NCI-H446 (cell line): ENCODE results near the gene DLX1.
A peak's percentile ranks its signal among the peaks of the same experiment; 100 is the strongest.

ENCODE experiments used
- DNase-seq, 2 experiments: peaks; one replicate each; lab custom pipeline; 2025; lab: John Stamatoyannopoulos, UW

Gene DLX1

GRCh38 chr2:172087780-172088244, 2.5 kb downstream of the DLX1 start:
- no peak for DNase-seq

- no peak for DNase-seq
Observed at GRCh38 chr2:172088245-172089004, 3.1 kb downstream of the DLX1 start.

- no peak for DNase-seq
Observed at GRCh38 chr2:172089005-172089504, 3.7 kb downstream of the DLX1 start.

GRCh38 chr2:172089633-172090032, 4.3 kb downstream of the DLX1 start:
- DNase-seq, result no peak

GRCh38 chr2:172090044-172090961, 5.0 kb downstream of the DLX1 start:
- no peak for DNase-seq

- DNase-seq, result no peak
Observed at GRCh38 chr2:172091000-172091641, 5.8 kb downstream of the DLX1 start.

GRCh38 chr2:172091761-172092566, 6.7 kb downstream of the DLX1 start:
- no peak for DNase-seq

- no peak for DNase-seq
Observed at GRCh38 chr2:172092716-172093415, 7.6 kb downstream of the DLX1 start.

- no peak for DNase-seq
Observed at GRCh38 chr2:172093416-172094293, 8.3 kb downstream of the DLX1 start.

- peak in 1 of 2 experiments; percentile 36 for DNase-seq
Observed at GRCh38 chr2:172094294-172095145, 9.2 kb downstream of the DLX1 start.

- DNase-seq, result peak in 1 of 2 experiments; percentile 76
Observed at GRCh38 chr2:172095146-172095904, 10.0 kb downstream of the DLX1 start.

GRCh38 chr2:172095905-172096625, 10.8 kb downstream of the DLX1 start:
- DNase-seq, result no peak

- DNase-seq, result peak; percentile 57 to 78
Observed at GRCh38 chr2:172096626-172097547, 11.6 kb downstream of the DLX1 start.

GRCh38 chr2:172097557-172098131, 12.3 kb downstream of the DLX1 start:
- DNase-seq, result peak; percentile 75 to 83

- no peak for DNase-seq
Observed at GRCh38 chr2:172098287-172098649, 13.0 kb downstream of the DLX1 start.
